Measurements from ENCODE around the gene DHRS3.

The DHRS3 gene

GRCh38 chr1:12584900-12585525 lies 33.0 kb downstream of the DHRS3 start:
- Histone ChIP-seq H3K4me1 (ENCODE audit: control insufficient read depth, insufficient read depth, low read depth, low read length) (peaks cover 5% of the 10 kb centered on the region), H3K4me3 (ENCODE audit: insufficient read depth in 1 of 2, low read depth in 1 of 2, low read length in 2 of 2) (no peak overlapping the region), H3K27me3 (ENCODE audit: control insufficient read depth in 1 of 2, insufficient read depth in 1 of 2, low read length in 2 of 2) (peaks cover 0 to 10% of the 10 kb centered on the region in 2 experiments), H4K8ac (ENCODE audit: low read length) (no peak overlapping the region), H3K9ac (ENCODE audit: low read length) (no peak overlapping the region), H2AFZ (ENCODE audit: low read depth, low read length) (no peak overlapping the region), H3K9me3 (ENCODE audit: control insufficient read depth, low read length) (no peaks in the 10 kb centered on the region), H2BK12ac (ENCODE audit: low read length in 2 of 2) (no peak overlapping the region), H2BK120ac (ENCODE audit: low read depth, low read length) (no peak overlapping the region), H3K4ac (ENCODE audit: low read depth in 1 of 2, low read length in 2 of 2) (no peak overlapping the region), H3K18ac (ENCODE audit: low read depth in 1 of 2, low read length in 2 of 2) (no peak overlapping the region), H3K14ac (ENCODE audit: low read length in 2 of 2) (no peak overlapping the region), H3K27ac (ENCODE audit: low read length, poor library complexity, severe bottlenecking) (no peak overlapping the region), H3K79me1 (replicated peaks; ENCODE audit: low read length, poor library complexity, severe bottlenecking) (no peaks in the 10 kb centered on the region), H2BK5ac (ENCODE audit: low read depth, low read length, poor library complexity, severe bottlenecking) (no peak overlapping the region), H3K23ac (ENCODE audit: low read length in 2 of 2) (no peak overlapping the region), H3K4me2 (ENCODE audit: low read length, poor library complexity, severe bottlenecking) (no peak overlapping the region), H4K91ac (ENCODE audit: low read length) (peak overlapping the region; percentile 18), H2AK5ac (ENCODE audit: low read length, severe bottlenecking) (no peak overlapping the region), H3K36me3 (ENCODE audit: control insufficient read depth in 1 of 2, insufficient read depth in 2 of 2, low read depth in 1 of 2, low read length in 2 of 2) (peaks cover 0 to 5% of the 10 kb centered on the region in 2 experiments), H2BK15ac (ENCODE audit: low read depth, poor library complexity, severe bottlenecking) (no peak overlapping the region)
- no peak for DNase-seq
- WGBS: over 99% methylated on average over 3 of the region's 6 CpGs

GRCh38 chr1:12583484-12583883 lies 34.5 kb downstream of the DHRS3 start:
- no peak overlapping the region for H3K23ac ChIP-seq (ENCODE audit: low read length in 2 of 2)
- DNase-seq: no peak
- H3K18ac ChIP-seq (ENCODE audit: low read depth in 1 of 2, low read length in 2 of 2): no peak overlapping the region
- peaks cover 0 to 13% of the 10 kb centered on the region in 2 experiments for H3K27me3 ChIP-seq (ENCODE audit: control insufficient read depth in 1 of 2, insufficient read depth in 1 of 2, low read length in 2 of 2)
- H2AK5ac ChIP-seq (ENCODE audit: low read length, severe bottlenecking): no peak overlapping the region
- no peaks in the 10 kb centered on the region for H3K9me3 ChIP-seq (ENCODE audit: control insufficient read depth, low read length)
- no peak overlapping the region for H3K4ac ChIP-seq (ENCODE audit: low read depth in 1 of 2, low read length in 2 of 2)
- no peaks in the 10 kb centered on the region for H3K79me1 ChIP-seq (replicated peaks; ENCODE audit: low read length, poor library complexity, severe bottlenecking)
- no peak overlapping the region for H4K91ac ChIP-seq (ENCODE audit: low read length)
- no peak overlapping the region for H2BK12ac ChIP-seq (ENCODE audit: low read length in 2 of 2)
- H3K36me3 ChIP-seq (ENCODE audit: control insufficient read depth in 1 of 2, insufficient read depth in 2 of 2, low read depth in 1 of 2, low read length in 2 of 2): peaks cover 0 to 13% of the 10 kb centered on the region in 2 experiments
- H2BK120ac ChIP-seq (ENCODE audit: low read depth, low read length): no peak overlapping the region
- no peak overlapping the region for H4K8ac ChIP-seq (ENCODE audit: low read length)
- H3K4me2 ChIP-seq (ENCODE audit: low read length, poor library complexity, severe bottlenecking): no peak overlapping the region
- no peak overlapping the region for H2BK5ac ChIP-seq (ENCODE audit: low read depth, low read length, poor library complexity, severe bottlenecking)
- H3K4me1 ChIP-seq (ENCODE audit: control insufficient read depth, insufficient read depth, low read depth, low read length): peaks cover 3% of the 10 kb centered on the region
- H3K9ac ChIP-seq (ENCODE audit: low read length): no peak overlapping the region
- no peak overlapping the region for H2AFZ ChIP-seq (ENCODE audit: low read depth, low read length)
- no peak overlapping the region for H3K14ac ChIP-seq (ENCODE audit: low read length in 2 of 2)
- no peak overlapping the region for H3K27ac ChIP-seq (ENCODE audit: low read length, poor library complexity, severe bottlenecking)
- H3K4me3 ChIP-seq (ENCODE audit: insufficient read depth in 1 of 2, low read depth in 1 of 2, low read length in 2 of 2): no peak overlapping the region
- H2BK15ac ChIP-seq (ENCODE audit: low read depth, poor library complexity, severe bottlenecking): no peak overlapping the region

DNA sequence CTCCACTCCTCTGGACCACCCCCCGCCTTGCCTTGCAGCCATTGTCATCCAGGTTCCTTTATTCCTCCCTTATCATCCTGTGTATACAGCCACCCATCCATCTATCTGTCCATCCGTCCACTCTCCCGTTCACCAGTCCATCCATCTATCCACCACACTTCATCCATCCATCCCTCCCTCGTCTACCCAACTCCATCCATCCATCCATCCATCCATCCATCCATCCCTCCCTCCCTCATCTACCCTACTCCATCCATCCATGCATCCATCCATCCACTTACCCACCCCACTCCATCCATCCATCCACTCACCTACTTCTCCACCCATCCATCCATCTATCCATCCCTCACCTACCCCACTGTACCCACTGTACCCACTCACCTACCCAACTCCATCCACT lies 35.4 kb downstream of the DHRS3 start:
- Histone ChIP-seq H2BK15ac (ENCODE audit: low read depth, poor library complexity, severe bottlenecking) (no peak overlapping the region), H2AK5ac (ENCODE audit: low read length, severe bottlenecking) (no peak overlapping the region), H4K8ac (ENCODE audit: low read length) (no peak overlapping the region), H3K36me3 (ENCODE audit: control insufficient read depth in 1 of 2, insufficient read depth in 2 of 2, low read depth in 1 of 2, low read length in 2 of 2) (peaks cover 0 to 20% of the 10 kb centered on the region in 2 experiments), H2BK5ac (ENCODE audit: low read depth, low read length, poor library complexity, severe bottlenecking) (no peak overlapping the region), H3K14ac (ENCODE audit: low read length in 2 of 2) (no peak overlapping the region), H3K18ac (ENCODE audit: low read depth in 1 of 2, low read length in 2 of 2) (no peak overlapping the region), H2AFZ (ENCODE audit: low read depth, low read length) (no peak overlapping the region), H2BK12ac (ENCODE audit: low read length in 2 of 2) (no peak overlapping the region), H3K4me2 (ENCODE audit: low read length, poor library complexity, severe bottlenecking) (no peak overlapping the region), H3K27ac (ENCODE audit: low read length, poor library complexity, severe bottlenecking) (no peak overlapping the region), H3K23ac (ENCODE audit: low read length in 2 of 2) (no peak overlapping the region), H3K79me1 (replicated peaks; ENCODE audit: low read length, poor library complexity, severe bottlenecking) (no peaks in the 10 kb centered on the region), H3K27me3 (ENCODE audit: control insufficient read depth in 1 of 2, insufficient read depth in 1 of 2, low read length in 2 of 2) (peaks cover 0 to 18% of the 10 kb centered on the region in 2 experiments), H2BK120ac (ENCODE audit: low read depth, low read length) (no peak overlapping the region), H3K4me3 (ENCODE audit: insufficient read depth in 1 of 2, low read depth in 1 of 2, low read length in 2 of 2) (no peak overlapping the region), H3K4me1 (ENCODE audit: control insufficient read depth, insufficient read depth, low read depth, low read length) (peaks cover 3% of the 10 kb centered on the region), H4K91ac (ENCODE audit: low read length) (no peak overlapping the region), H3K4ac (ENCODE audit: low read depth in 1 of 2, low read length in 2 of 2) (no peak overlapping the region), H3K9me3 (ENCODE audit: control insufficient read depth, low read length) (no peaks in the 10 kb centered on the region), H3K9ac (ENCODE audit: low read length) (no peak overlapping the region)
- 94% methylated on average over 4 of the region's 4 CpGs for WGBS
- no peak for DNase-seq

DNA sequence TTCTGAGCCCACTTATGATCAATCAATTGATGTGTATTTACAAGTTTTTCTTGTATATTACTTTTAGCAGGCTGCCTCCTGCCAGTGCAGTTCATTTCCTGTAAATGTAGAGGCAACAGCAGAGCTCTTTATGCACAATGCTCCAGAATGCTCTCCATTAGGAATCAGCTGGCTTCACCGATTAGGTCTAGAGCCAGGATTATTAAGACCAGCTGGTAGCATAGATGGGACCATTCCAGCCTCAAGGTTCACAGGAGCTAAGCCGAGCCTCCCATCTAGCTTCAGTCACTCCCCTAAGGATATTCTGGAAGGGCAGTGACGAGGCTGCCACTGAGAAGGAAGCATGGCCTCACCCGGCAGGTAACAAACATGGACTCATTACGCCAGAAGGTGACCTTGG lies 36.8 kb downstream of the DHRS3 start:
- H2BK5ac ChIP-seq (ENCODE audit: low read depth, low read length, poor library complexity, severe bottlenecking): no peak overlapping the region
- no peak overlapping the region for H2AK5ac ChIP-seq (ENCODE audit: low read length, severe bottlenecking)
- H3K79me1 ChIP-seq (replicated peaks; ENCODE audit: low read length, poor library complexity, severe bottlenecking): no peaks in the 10 kb centered on the region
- no peak overlapping the region for H4K8ac ChIP-seq (ENCODE audit: low read length)
- no peak overlapping the region for H2BK120ac ChIP-seq (ENCODE audit: low read depth, low read length)
- H3K9me3 ChIP-seq (ENCODE audit: control insufficient read depth, low read length): no peaks in the 10 kb centered on the region
- WGBS: 85% methylated on average over 5 of the region's 5 CpGs
- H3K23ac ChIP-seq (ENCODE audit: low read length in 2 of 2): no peak overlapping the region
- no peak overlapping the region for H3K4me3 ChIP-seq (ENCODE audit: insufficient read depth in 1 of 2, low read depth in 1 of 2, low read length in 2 of 2)
- peaks cover 0 to 29% of the 10 kb centered on the region in 2 experiments for H3K36me3 ChIP-seq (ENCODE audit: control insufficient read depth in 1 of 2, insufficient read depth in 2 of 2, low read depth in 1 of 2, low read length in 2 of 2)
- no peak overlapping the region for H4K91ac ChIP-seq (ENCODE audit: low read length)
- no peak overlapping the region for H3K14ac ChIP-seq (ENCODE audit: low read length in 2 of 2)
- no peak overlapping the region for H3K4me2 ChIP-seq (ENCODE audit: low read length, poor library complexity, severe bottlenecking)
- H3K9ac ChIP-seq (ENCODE audit: low read length): no peak overlapping the region
- no peak overlapping the region for H3K4ac ChIP-seq (ENCODE audit: low read depth in 1 of 2, low read length in 2 of 2)
- no peak overlapping the region for H2BK15ac ChIP-seq (ENCODE audit: low read depth, poor library complexity, severe bottlenecking)
- no peak overlapping the region for H2BK12ac ChIP-seq (ENCODE audit: low read length in 2 of 2)
- H3K18ac ChIP-seq (ENCODE audit: low read depth in 1 of 2, low read length in 2 of 2): no peak overlapping the region
- peaks cover 0 to 25% of the 10 kb centered on the region in 2 experiments for H3K27me3 ChIP-seq (ENCODE audit: control insufficient read depth in 1 of 2, insufficient read depth in 1 of 2, low read length in 2 of 2)
- H2AFZ ChIP-seq (ENCODE audit: low read depth, low read length): no peak overlapping the region
- peaks cover 3% of the 10 kb centered on the region for H3K4me1 ChIP-seq (ENCODE audit: control insufficient read depth, insufficient read depth, low read depth, low read length)
- no peak for DNase-seq
- no peak overlapping the region for H3K27ac ChIP-seq (ENCODE audit: low read length, poor library complexity, severe bottlenecking)
